H1 (cell line): ENCODE data around the gene ABHD12B. TPM values are rescaled to one million over a fixed set of nuclear protein-coding genes. Genes with fewer than 3 reads are reported as not detected.

Source experiments
- CTCF ChIA-PET: fragments of 300-600 bp; sonication (Branson Sonifier 250); formaldehyde crosslinking; loops from one replicate; lab custom pipeline; 2021; ENCODE audit not compliant: partially characterized antibody; lab: Charles Lee
- POLR2A ChIA-PET: fragments of 300-600 bp; sonication (Branson Sonifier 250); formaldehyde crosslinking; loops from one replicate; lab custom pipeline; 2021; ENCODE audit warnings: inconsistent platforms; ENCODE audit not compliant: partially characterized antibody; lab: Charles Lee
- DNase-seq, 2 experiments: peaks; one replicate each; pipeline versions ENCODE4 v3.0.0 to v3.0.0-alpha.2; 2010 to 2022; ENCODE audit warnings: low spot score in 2 of 2, low read depth in 1 of 2, mixed read lengths in 1 of 2
- FAIRE-seq: peaks from 2 replicates; lab custom pipeline; 2011; peaks lifted over from hg19 to GRCh38; lab: Jason Lieb, UNC
- H2AFZ ChIP-seq: 2 replicates; pipeline ENCODE4 v1.8.1; 2012; ENCODE audit warnings: low read length, inconsistent platforms
- H2AK5ac ChIP-seq: 2 replicates; pipeline ENCODE4 v1.6.1; 2013; ENCODE audit warnings: low read depth, low read length
- H2BK120ac ChIP-seq: replicated peaks from 2 replicates; pipeline ENCODE3; 2013; ENCODE audit warnings: low read depth, low read length, inconsistent platforms
- H2BK12ac ChIP-seq: 2 replicates; pipeline ENCODE4 v1.6.1; 2013; ENCODE audit warnings: low read depth, low read length
- H2BK15ac ChIP-seq: 2 replicates; pipeline ENCODE4 v1.6.1; 2013; ENCODE audit warnings: low read length
- H2BK20ac ChIP-seq: 2 replicates; pipeline ENCODE4 v1.6.1; 2013; ENCODE audit warnings: low read length
- H2BK5ac ChIP-seq: 2 replicates; pipeline ENCODE4 v1.6.1; 2013; ENCODE audit warnings: low read depth, low read length
- H3K14ac ChIP-seq: 2 replicates; pipeline ENCODE4 v1.6.1; 2013; ENCODE audit warnings: inconsistent platforms; ENCODE audit not compliant: insufficient read length
- H3K18ac ChIP-seq: 2 replicates; pipeline ENCODE4 v1.6.1; 2013; ENCODE audit warnings: low read length; ENCODE audit errors: extremely low read depth
- H3K23ac ChIP-seq: 2 replicates; pipeline ENCODE4 v1.6.1; 2013; ENCODE audit warnings: inconsistent platforms; ENCODE audit not compliant: insufficient read length
- H3K23me2 ChIP-seq: 2 replicates; pipeline ENCODE4 v1.6.1; 2013; ENCODE audit warnings: low read depth, low read length
- H3K27ac ChIP-seq: 2 replicates; pipeline ENCODE4 v1.6.1; 2011; ENCODE audit warnings: low read depth, low read length, inconsistent platforms
- H3K27me3 ChIP-seq, 4 experiments: replicated peaks in 1 of 4; 1 replicate in 1 of 4; 2 replicates in 3 of 4; pipeline versions ENCODE4 v1.6.1 to v1.8.1; 2011 to 2013; ENCODE audit warnings: low read length in 3 of 4, mild to moderate bottlenecking in 3 of 4, inconsistent platforms in 2 of 4, mixed read lengths in 2 of 4, moderate library complexity in 1 of 4; ENCODE audit not compliant: control insufficient read depth in 3 of 4, insufficient read depth in 3 of 4; ENCODE audit errors: extremely low read depth in 1 of 4
- H3K36me3 ChIP-seq, 4 experiments: 2 replicates each; pipeline versions ENCODE4 v1.6.1 to v1.8.1; 2011 to 2013; ENCODE audit warnings: mild to moderate bottlenecking in 4 of 4, low read length in 3 of 4, moderate library complexity in 2 of 4, control low read depth in 1 of 4, inconsistent platforms in 1 of 4; ENCODE audit not compliant: insufficient read depth in 4 of 4, control insufficient read depth in 2 of 4
- H3K4ac ChIP-seq: replicated peaks from 2 replicates; pipeline ENCODE3; 2013; ENCODE audit warnings: low read length, low read depth, mixed read lengths, inconsistent platforms; ENCODE audit not compliant: insufficient read length
- H3K4me1 ChIP-seq, 4 experiments: replicated peaks in 1 of 4; 1 replicate in 1 of 4; 2 replicates in 3 of 4; pipeline versions ENCODE4 v1.6.1 to v1.8.1; 2011 to 2013; ENCODE audit warnings: low read length in 3 of 4, inconsistent platforms in 2 of 4, mixed read lengths in 1 of 4; ENCODE audit not compliant: insufficient read depth in 4 of 4, control insufficient read depth in 3 of 4
- H3K4me2 ChIP-seq, 2 experiments: 2 replicates each; pipeline versions ENCODE4 v1.6.1 to v1.8.1; 2011 to 2013; ENCODE audit warnings: low read depth in 2 of 2, low read length in 2 of 2, control low read depth in 1 of 2, inconsistent platforms in 1 of 2, mild to moderate bottlenecking in 1 of 2; ENCODE audit not compliant: insufficient read depth in 1 of 2
- H3K4me3 ChIP-seq, 4 experiments: fragments of 200-600, 300-600 bp in 1 of 4; sonication (generic), shearing (Covaris generic), sonication (Bioruptor Twin) in 1 of 4; 2 replicates each; pipeline versions ENCODE4 v1.5.1 to v1.8.1; 2011 to 2016; ENCODE audit warnings: low read length in 4 of 4, low read depth in 3 of 4, control low read depth in 2 of 4, inconsistent platforms in 2 of 4, mild to moderate bottlenecking in 2 of 4, mixed read lengths in 1 of 4, moderate library complexity in 1 of 4; ENCODE audit not compliant: insufficient read depth in 2 of 4; ENCODE audit errors: extremely low read depth in 1 of 4
- H3K56ac ChIP-seq: replicated peaks from 2 replicates; pipeline ENCODE3; 2013; ENCODE audit warnings: low read depth, mild to moderate bottlenecking, mixed read lengths, low read length, inconsistent platforms; ENCODE audit not compliant: insufficient read length
- H3K79me1 ChIP-seq: 2 replicates; pipeline ENCODE4 v1.6.1; 2013; ENCODE audit warnings: low read depth, low read length, control low read depth
- H3K79me2 ChIP-seq, 2 experiments: 2 replicates each; pipeline versions ENCODE4 v1.6.1 to v1.8.1; 2012 to 2013; ENCODE audit warnings: low read length in 2 of 2, mild to moderate bottlenecking in 2 of 2, inconsistent platforms in 1 of 2; ENCODE audit not compliant: insufficient read depth in 2 of 2, control insufficient read depth in 1 of 2
- H3K9ac ChIP-seq, 4 experiments: replicated peaks in 1 of 4; 1 replicate in 1 of 4; 2 replicates in 3 of 4; pipeline versions ENCODE4 v1.6.1 to v1.8.1; 2011 to 2013; ENCODE audit warnings: low read depth in 3 of 4, low read length in 3 of 4, control low read depth in 2 of 4, mild to moderate bottlenecking in 2 of 4, moderate library complexity in 2 of 4, inconsistent platforms in 1 of 4; ENCODE audit errors: extremely low read depth in 1 of 4
- H3K9me3 ChIP-seq, 2 experiments: 2 replicates each; pipeline versions ENCODE4 v1.6.1 to v1.8.1; 2012 to 2013; ENCODE audit warnings: mild to moderate bottlenecking in 2 of 2, moderate library complexity in 2 of 2, control low read depth in 1 of 2, inconsistent platforms in 1 of 2, low read depth in 1 of 2, low read length in 1 of 2, mixed read lengths in 1 of 2; ENCODE audit not compliant: insufficient read depth in 2 of 2
- H4K20me1 ChIP-seq, 2 experiments: replicated peaks in 1 of 2; 2 replicates each; pipeline versions ENCODE3 to v1.8.1; 2011 to 2013; ENCODE audit warnings: inconsistent platforms in 2 of 2, low read length in 2 of 2, mild to moderate bottlenecking in 1 of 2; ENCODE audit not compliant: insufficient read depth in 2 of 2, control insufficient read depth in 1 of 2
- H4K5ac ChIP-seq: 2 replicates; pipeline ENCODE4 v1.6.1; 2013; ENCODE audit warnings: low read length, low read depth, mixed read lengths, inconsistent platforms; ENCODE audit not compliant: insufficient read length
- H4K8ac ChIP-seq: 2 replicates; pipeline ENCODE4 v1.8.0; 2013; ENCODE audit warnings: mild to moderate bottlenecking, moderate library complexity, low read length, inconsistent platforms; ENCODE audit not compliant: insufficient read depth; ENCODE audit errors: extremely low read depth
- H4K91ac ChIP-seq: replicated peaks from 2 replicates; pipeline ENCODE3; 2013; ENCODE audit warnings: low read length, mixed read lengths, inconsistent platforms; ENCODE audit not compliant: insufficient read length
- RBBP5 ChIP-seq: IDR thresholded peaks from 2 replicates; pipeline ENCODE4 v1.7.1; 2012; ENCODE audit warnings: low read depth, mild to moderate bottlenecking, inconsistent platforms, low read length, moderate library complexity, borderline replicate concordance
- WGBS, 2 experiments: shearing (Covaris generic) in 1 of 2; methylation state at CpG; one replicate each; pipeline versions ENCODE4 v1.1.6 to v1.1.7; 2013 to 2015; ENCODE audit warnings: low lambda C conversion rate in 2 of 2, mixed read lengths in 2 of 2, inconsistent platforms in 1 of 2, low coverage in 1 of 2, missing lambda C conversion rate in 1 of 2; ENCODE audit not compliant: insufficient replicate concordance in 2 of 2, insufficient coverage in 1 of 2, insufficient read length in 1 of 2; ENCODE audit errors: extremely low coverage in 1 of 2, missing lambda C conversion rate in 1 of 2; 5-methylcytosine and 5-hydroxymethylcytosine counted together
- polyA plus RNA-seq, 7 experiments: library from polyadenylated mRNA; depleted of rRNA in 3 of 7; stranded (reverse) in 5 of 7; unstranded in 2 of 7; fragments of >200 nt in 5 of 7; fragments of 200-250 nt in 2 of 7; gene quantifications; 1 replicate in 5 of 7; 2 replicates in 1 of 7; 4 replicates in 1 of 7; pipeline versions ENCODE4 v1.2.1 to v1.2.3, GENCODE V29; 2011 to 2013; ENCODE audit warnings: missing spikeins in 2 of 7, mixed read lengths in 2 of 7
- total RNA-seq: library from RNA; stranded (reverse); fragmentation: NEBNext Ultra II Directional; extraction: Animal tissue kit (Norgen Biotek cat#: 25700); gene quantifications from 2 replicates; pipeline ENCODE4 v1.2.1, GENCODE V29; 2021

The ABHD12B gene
- total and polyA plus RNA-seq, 2 of the 8 experiments (the other 6 are each of a cell fraction or from before 2014, with no cell fraction given): 4.0 to 102 TPM

DNA sequence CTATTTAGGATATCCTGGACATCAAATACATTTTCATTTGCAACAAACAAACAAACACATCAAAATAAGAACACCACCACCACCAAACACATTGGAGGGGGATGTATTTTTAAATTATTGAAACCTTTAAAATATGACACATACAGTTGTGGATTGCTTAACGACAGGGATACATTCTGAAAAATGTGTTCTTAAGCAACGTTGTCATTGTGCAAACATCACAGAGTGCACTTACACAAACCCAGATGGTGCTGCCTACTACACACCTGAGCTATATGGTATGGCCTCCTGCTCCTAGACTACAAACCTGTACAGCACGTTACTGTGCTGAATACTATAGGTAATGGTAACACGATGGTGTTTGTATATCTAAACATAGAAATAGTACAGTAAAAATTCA is 53.0 kb downstream of the ABHD12B start:
- no peak overlapping the region for H2AK5ac ChIP-seq
- H4K5ac ChIP-seq: no peak overlapping the region
- no peak overlapping the region for H3K9ac ChIP-seq
- POLR2A ChIA-PET: no interaction called here
- H3K36me3 ChIP-seq: peaks cover 0 to 8% (median 6%) of the 10 kb centered on the region in 4 experiments; a peak in 4 of 8 replicates
- no peaks in the 10 kb centered on the region for H3K79me2 ChIP-seq
- no peaks in the 10 kb centered on the region for H4K20me1 ChIP-seq
- no peak overlapping the region for H2BK12ac ChIP-seq
- H3K23me2 ChIP-seq: no peaks in the 10 kb centered on the region
- peaks cover 0 to 9% (median 1%) of the 10 kb centered on the region in 4 experiments; a peak in 1 of 7 replicates for H3K4me1 ChIP-seq
- no peak overlapping the region for H2AFZ ChIP-seq
- no peak overlapping the region for H3K56ac ChIP-seq
- DNase-seq: no peak
- H3K27me3 ChIP-seq: no peaks in the 10 kb centered on the region
- no peak overlapping the region for H4K8ac ChIP-seq
- H3K14ac ChIP-seq: no peak overlapping the region
- no peak overlapping the region for H3K4me3 ChIP-seq
- no peak overlapping the region for H3K27ac ChIP-seq
- FAIRE-seq: no peak
- H3K9me3 ChIP-seq: no peaks in the 10 kb centered on the region
- H2BK120ac ChIP-seq: no peak overlapping the region
- H2BK20ac ChIP-seq: no peak overlapping the region
- 84% methylated on average over 4 of the region's 4 CpGs; no CpG with 5 or more reads in 1 of the 2 experiments for WGBS, 2 experiments
- H2BK5ac ChIP-seq: no peak overlapping the region
- no peak overlapping the region for H3K23ac ChIP-seq
- no peak overlapping the region for H3K4me2 ChIP-seq
- H3K79me1 ChIP-seq: no peaks in the 10 kb centered on the region
- TF ChIP-seq RBBP5: no peak
- TF ChIP-seq, all 59 proteins: peak for 0
- Histone ChIP-seq H2BK15ac (no peak overlapping the region), H3K4ac (no peak overlapping the region), H3K18ac (no peak overlapping the region), H4K91ac (no peak overlapping the region)
- CTCF ChIA-PET: interaction anchor here (0.9 kb wide), 1 partner anchor 25 kb away, joined by 4 read pairs; no protein-coding TSS in a partner anchor
